H9 (cell line): Measurements from ENCODE around the gene SASS6. TPM values are rescaled to one million over a fixed set of nuclear protein-coding genes. Genes with fewer than 3 reads are reported as not detected.

Source experiments
- DNase-seq: peaks from one replicate; pipeline ENCODE4 v3.0.0-alpha.2; 2017
- H2AFZ ChIP-seq: one replicate; pipeline ENCODE4 v1.6.1; 2013; ENCODE audit warnings: mild to moderate bottlenecking, low read length, control low read depth, moderate library complexity
- H2AK5ac ChIP-seq: 2 replicates; pipeline ENCODE4 v1.6.1; 2013; ENCODE audit warnings: low read length, control low read depth, mixed read lengths; ENCODE audit not compliant: insufficient read length
- H2BK120ac ChIP-seq: one replicate; pipeline ENCODE4 v1.6.1; 2013; ENCODE audit warnings: low read depth, mild to moderate bottlenecking, low read length, control low read depth, inconsistent platforms; ENCODE audit not compliant: poor library complexity, severe bottlenecking
- H2BK12ac ChIP-seq: 2 replicates; pipeline ENCODE4 v1.6.1; 2013; ENCODE audit warnings: low read length, control low read depth, mixed read lengths, low read depth; ENCODE audit not compliant: insufficient read length
- H2BK15ac ChIP-seq: 2 replicates; pipeline ENCODE4 v1.6.1; 2013; ENCODE audit warnings: low read depth, low read length, control low read depth
- H2BK20ac ChIP-seq: one replicate; pipeline ENCODE4 v1.6.1; 2013; ENCODE audit warnings: low read depth, mild to moderate bottlenecking, low read length, control low read depth, inconsistent platforms; ENCODE audit not compliant: poor library complexity, severe bottlenecking
- H2BK5ac ChIP-seq: 2 replicates; pipeline ENCODE4 v1.6.1; 2013; ENCODE audit warnings: low read length, control low read depth, mixed read lengths; ENCODE audit not compliant: insufficient read length
- H3K14ac ChIP-seq: 2 replicates; pipeline ENCODE4 v1.6.1; 2013; ENCODE audit warnings: low read length, control low read depth; ENCODE audit not compliant: insufficient read depth
- H3K18ac ChIP-seq: 2 replicates; pipeline ENCODE4 v1.6.1; 2013; ENCODE audit warnings: low read depth, mild to moderate bottlenecking, mixed read lengths, low read length, control low read depth; ENCODE audit not compliant: insufficient read length
- H3K23ac ChIP-seq: 2 replicates; pipeline ENCODE4 v1.6.1; 2013; ENCODE audit warnings: low read length, control low read depth, mixed read lengths, low read depth; ENCODE audit not compliant: insufficient read length
- H3K23me2 ChIP-seq: 2 replicates; pipeline ENCODE4 v1.6.1; 2013; ENCODE audit warnings: low read depth, mild to moderate bottlenecking, mixed read lengths, low read length, control low read depth; ENCODE audit not compliant: insufficient read length, poor library complexity, severe bottlenecking
- H3K27ac ChIP-seq: 2 replicates; pipeline ENCODE4 v1.5.1; 2013; ENCODE audit warnings: low read length, control low read depth, mixed read lengths, low read depth; ENCODE audit not compliant: insufficient read length
- H3K27me3 ChIP-seq: 2 replicates; pipeline ENCODE4 v1.6.1; 2013; ENCODE audit warnings: low read length, control low read depth, inconsistent platforms; ENCODE audit not compliant: insufficient read depth
- H3K4ac ChIP-seq: 2 replicates; pipeline ENCODE4 v1.6.1; 2013; ENCODE audit warnings: low read depth, mild to moderate bottlenecking, control low read depth, inconsistent platforms, low read length, moderate library complexity
- H3K4me1 ChIP-seq: 2 replicates; pipeline ENCODE4 v1.6.1; 2013; ENCODE audit warnings: low read length, control low read depth, inconsistent platforms; ENCODE audit not compliant: insufficient read depth
- H3K4me2 ChIP-seq: 2 replicates; pipeline ENCODE4 v1.6.1; 2013; ENCODE audit warnings: low read length, control low read depth, mixed read lengths; ENCODE audit not compliant: insufficient read length, insufficient read depth
- H3K56ac ChIP-seq: 2 replicates; pipeline ENCODE4 v1.6.1; 2013; ENCODE audit warnings: low read depth, mild to moderate bottlenecking, mixed read lengths, low read length, control low read depth; ENCODE audit not compliant: insufficient read length
- H3K79me1 ChIP-seq: 2 replicates; pipeline ENCODE4 v1.6.1; 2013; ENCODE audit warnings: low read depth, mild to moderate bottlenecking, moderate library complexity, low read length, control low read depth, inconsistent platforms; ENCODE audit not compliant: insufficient read depth, poor library complexity, severe bottlenecking
- H3K79me2 ChIP-seq: 2 replicates; pipeline ENCODE4 v1.6.1; 2013; ENCODE audit warnings: low read length, control low read depth, inconsistent platforms; ENCODE audit not compliant: insufficient read depth
- H3K9ac ChIP-seq: 2 replicates; pipeline ENCODE4 v1.6.1; 2013; ENCODE audit warnings: low read length, control low read depth, mixed read lengths; ENCODE audit not compliant: insufficient read length; ENCODE audit errors: extremely low read depth
- H3K9me3 ChIP-seq: one replicate; pipeline ENCODE4 v1.6.1; 2013; ENCODE audit warnings: low read depth, low read length, inconsistent platforms; ENCODE audit not compliant: control insufficient read depth
- H3T11ph ChIP-seq: one replicate; pipeline ENCODE4 v1.6.1; 2013; ENCODE audit warnings: mild to moderate bottlenecking, low read length, control low read depth, inconsistent platforms
- H4K20me1 ChIP-seq: one replicate; pipeline ENCODE4 v1.6.1; 2013; ENCODE audit not compliant: control insufficient read depth, insufficient read length, insufficient read depth
- H4K5ac ChIP-seq: 2 replicates; pipeline ENCODE4 v1.6.1; 2013; ENCODE audit warnings: low read depth, mild to moderate bottlenecking, mixed read lengths, low read length, control low read depth; ENCODE audit not compliant: insufficient read length
- H4K8ac ChIP-seq: replicated peaks from 2 replicates; pipeline ENCODE4 v1.6.1; 2013; ENCODE audit warnings: low read length, control low read depth, mixed read lengths, low read depth; ENCODE audit not compliant: insufficient read length
- H4K91ac ChIP-seq: 2 replicates; pipeline ENCODE4 v1.6.1; 2013; ENCODE audit warnings: low read depth, mild to moderate bottlenecking, moderate library complexity, mixed read lengths, low read length, control low read depth; ENCODE audit not compliant: insufficient read length
- H3K27ac Mint-ChIP-seq, 3 experiments: 2 replicates in 2 of 3; 3 replicates in 1 of 3; pipeline ENCODE4 v1.8.0; 2020 to 2021; ENCODE audit warnings: mixed read lengths in 3 of 3, mild to moderate bottlenecking in 1 of 3, moderate library complexity in 1 of 3
- H3K27me3 Mint-ChIP-seq: 2 replicates; pipeline ENCODE4 v1.8.0; 2021; ENCODE audit warnings: low read depth, mild to moderate bottlenecking, moderate library complexity, mixed read lengths
- H3K36me3 Mint-ChIP-seq, 3 experiments: 2 replicates in 2 of 3; 3 replicates in 1 of 3; pipeline ENCODE4 v1.8.0; 2020 to 2021; ENCODE audit warnings: low read depth in 3 of 3, mixed read lengths in 3 of 3; ENCODE audit not compliant: insufficient read depth in 1 of 3
- H3K4me1 Mint-ChIP-seq, 2 experiments: 2 replicates each; pipeline ENCODE4 v1.8.0; 2020; ENCODE audit warnings: mixed read lengths in 2 of 2
- H3K4me3 Mint-ChIP-seq, 2 experiments: 2 replicates in 1 of 2; 3 replicates in 1 of 2; pipeline ENCODE4 v1.8.0; 2020 to 2021; ENCODE audit warnings: mild to moderate bottlenecking in 2 of 2, mixed read lengths in 2 of 2, moderate library complexity in 1 of 2
- H3K9me3 Mint-ChIP-seq, 2 experiments: 2 replicates in 1 of 2; 3 replicates in 1 of 2; pipeline ENCODE4 v1.8.0; 2020; ENCODE audit warnings: mild to moderate bottlenecking in 2 of 2, mixed read lengths in 2 of 2, moderate library complexity in 1 of 2
- CTCF ChIP-seq: fragments of 200-600 bp; sonication (generic); conservative IDR thresholded peaks from 3 replicates; pipeline ENCODE4 v1.8.0; 2021; ENCODE audit warnings: antibody characterized with exemption, mild to moderate bottlenecking
- WGBS: extraction: QIAGEN DNeasy Blood & Tissue Kit; methylation state at CpG from one replicate; pipeline ENCODE4 v1.1.7; 2013; ENCODE audit warnings: missing lambda C conversion rate, low lambda C conversion rate, mixed read lengths; ENCODE audit not compliant: insufficient read length; ENCODE audit errors: extremely low coverage; 5-methylcytosine and 5-hydroxymethylcytosine counted together
- total RNA-seq: library from RNA; stranded (reverse); gene quantifications from 2 replicates; pipeline ENCODE4 v1.2.1, GENCODE V29; 2021

Gene SASS6
- total RNA-seq, 1 experiment from 2014 or later, result 15.2 TPM

GRCh38 chr1:100122177-100122576 lies 10.6 kb downstream of the SASS6 start:
- Histone ChIP-seq H2BK12ac (no peak overlapping the region), H2BK20ac (no peak overlapping the region), H3T11ph (no peak overlapping the region), H4K8ac (no peak overlapping the region), H4K5ac (no peak overlapping the region), H3K79me2 (no peaks in the 10 kb centered on the region; the same call in 1 of the 2 replicates), H3K14ac (no peak overlapping the region), H3K4ac (no peak overlapping the region), H4K20me1 (no peaks in the 10 kb centered on the region), H3K4me1 (no peaks in the 10 kb centered on the region), H4K91ac (no peak overlapping the region), H3K18ac (no peak overlapping the region), H2AK5ac (no peak overlapping the region), H3K56ac (no peak overlapping the region), H3K79me1 (no peaks in the 10 kb centered on the region), H3K4me2 (no peak overlapping the region), H2BK120ac (no peak overlapping the region), H3K23me2 (no peaks in the 10 kb centered on the region), H3K9ac (no peak overlapping the region), H2BK5ac (no peak overlapping the region), H3K27me3 (no peaks in the 10 kb centered on the region), H3K23ac (no peak overlapping the region), H2BK15ac (no peak overlapping the region), H2AFZ (no peak overlapping the region), H3K9me3 (no peaks in the 10 kb centered on the region), H3K27ac (no peak overlapping the region)
- Mint-ChIP-seq H3K27ac (no peak overlapping the region), H3K4me3 (no peak overlapping the region), H3K36me3 (peaks cover 16 to 34% (median 26%) of the 10 kb centered on the region in 3 experiments; a peak in 6 of 7 replicates), H3K9me3 (no peaks in the 10 kb centered on the region), H3K27me3 (no peaks in the 10 kb centered on the region), H3K4me1 (no peaks in the 10 kb centered on the region)
- TF ChIP-seq CTCF, result no peak
- WGBS, result no CpG with 5 or more reads among the region's 1 CpG
- DNase-seq, result no peak
